ENCODE results near the gene EIF4EBP2.

GRCh38 chr10:70355051-70356021 lies 48.6 kb upstream of the EIF4EBP2 start:
- no peak for TF ChIP-seq JUND (IDR thresholded peaks at IDR 0.05)
- no peak for TF ChIP-seq FOXM1 (IDR thresholded peaks at IDR 0.05; ENCODE audit: low read depth)
- no peak for TF ChIP-seq GABPA (IDR thresholded peaks at IDR 0.05; ENCODE audit: low read depth)
- TF ChIP-seq CHD2 (IDR thresholded peaks at IDR 0.05; ENCODE audit: low read length, partially characterized antibody): no peak
- TF ChIP-seq RFX5 (IDR thresholded peaks at IDR 0.05; ENCODE audit: low read length): no peak
- TF ChIP-seq CTCF (IDR thresholded peaks at IDR 0.05): no peak
- no peak for TF ChIP-seq TAF1 (IDR thresholded peaks at IDR 0.05; ENCODE audit: borderline replicate concordance, low read depth, low read length)
- TF ChIP-seq YY1 (IDR thresholded peaks at IDR 0.05; ENCODE audit: low read depth): no peak
- TF ChIP-seq MXI1 (IDR thresholded peaks at IDR 0.05; ENCODE audit: low read depth, low read length): no peak
- TF ChIP-seq EZH2phosphoT487 (IDR thresholded peaks at IDR 0.05; ENCODE audit: borderline replicate concordance, low read depth): no peak
- no peak for TF ChIP-seq USF1 (IDR thresholded peaks at IDR 0.05; ENCODE audit: borderline replicate concordance, low read depth)
- TF ChIP-seq ELF1 (IDR thresholded peaks at IDR 0.05): no peak
- TF ChIP-seq, protein P1, sequence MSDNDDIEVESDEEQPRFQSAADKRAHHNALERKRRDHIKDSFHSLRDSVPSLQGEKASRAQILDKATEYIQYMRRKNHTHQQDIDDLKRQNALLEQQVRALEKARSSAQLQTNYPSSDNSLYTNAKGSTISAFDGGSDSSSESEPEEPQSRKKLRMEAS (IDR thresholded peaks at IDR 0.05; ENCODE audit: low read depth): no peak
- TF ChIP-seq MEF2A (IDR thresholded peaks at IDR 0.05; ENCODE audit: borderline replicate concordance, low read depth): no peak
